GM12891 (cell line): ENCODE results near the gene LUZP2.

Experiments used
- DNase-seq: peaks from one replicate; pipeline ENCODE4 v3.0.0; 2011; ENCODE audit warnings: low spot score; ENCODE audit not compliant: insufficient read length
- FAIRE-seq: peaks from 2 replicates; lab custom pipeline; 2011; peaks lifted over from hg19 to GRCh38; lab: Jason Lieb, UNC
- PAX5 ChIP-seq: IDR thresholded peaks from 2 replicates; pipeline ENCODE4 v1.6.1; 2011; ENCODE audit warnings: low read length, moderate library complexity, mild to moderate bottlenecking; ENCODE audit not compliant: insufficient read depth, severe bottlenecking
- POLR2A ChIP-seq: IDR thresholded peaks from 2 replicates; pipeline ENCODE4 v1.6.1; 2011; ENCODE audit warnings: low read depth, low read length, control low read depth
- POLR2AphosphoS5 ChIP-seq: IDR thresholded peaks from 2 replicates; pipeline ENCODE4 v1.6.1; 2011; ENCODE audit warnings: low read depth, low read length, control low read depth
- POU2F2 ChIP-seq: IDR thresholded peaks from 2 replicates; pipeline ENCODE4 v1.6.1; 2011; ENCODE audit warnings: low read depth, mild to moderate bottlenecking, control low read depth, low read length, moderate library complexity
- SPI1 ChIP-seq: IDR thresholded peaks from 2 replicates; pipeline ENCODE4 v1.6.1; 2011; ENCODE audit warnings: low read depth, low read length, control low read depth
- TAF1 ChIP-seq: IDR thresholded peaks from 2 replicates; pipeline ENCODE4 v1.6.1; 2011; ENCODE audit warnings: low read depth, low read length, control low read depth

Gene LUZP2

DNA sequence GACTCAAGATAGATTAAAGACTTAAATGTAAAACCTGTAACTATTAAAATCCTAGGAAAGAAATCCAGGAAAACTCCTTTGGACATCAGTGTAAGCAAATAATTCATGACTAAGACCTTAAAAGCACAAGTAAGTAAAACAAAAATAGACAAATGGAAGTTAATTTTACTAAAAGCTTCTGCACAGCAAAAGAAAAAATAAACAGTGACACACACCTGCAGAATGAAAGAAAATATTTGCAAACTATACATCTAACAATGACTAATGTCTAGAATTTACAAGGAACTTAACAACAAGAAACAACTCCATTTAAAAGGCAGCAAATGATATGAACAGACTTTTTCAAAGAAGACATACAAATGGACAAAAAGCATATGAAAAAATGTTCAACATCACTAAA is 359.1 kb downstream of the LUZP2 start:
- DNase-seq (no peak), FAIRE-seq (no peak)
- no peak for TF ChIP-seq PAX5
- TF ChIP-seq TAF1: no peak
- no peak for TF ChIP-seq POU2F2
- TF ChIP-seq POLR2AphosphoS5: no peak
- TF ChIP-seq POLR2A: no peak
- no peak for TF ChIP-seq SPI1

GRCh38 chr11:24859801-24860300 is 363.0 kb downstream of the LUZP2 start:
- no peak for DNase-seq
- FAIRE-seq: no peak
- TF ChIP-seq POU2F2 (no peak), POLR2AphosphoS5 (no peak), PAX5 (no peak), POLR2A (no peak), TAF1 (no peak), SPI1 (no peak)

DNA sequence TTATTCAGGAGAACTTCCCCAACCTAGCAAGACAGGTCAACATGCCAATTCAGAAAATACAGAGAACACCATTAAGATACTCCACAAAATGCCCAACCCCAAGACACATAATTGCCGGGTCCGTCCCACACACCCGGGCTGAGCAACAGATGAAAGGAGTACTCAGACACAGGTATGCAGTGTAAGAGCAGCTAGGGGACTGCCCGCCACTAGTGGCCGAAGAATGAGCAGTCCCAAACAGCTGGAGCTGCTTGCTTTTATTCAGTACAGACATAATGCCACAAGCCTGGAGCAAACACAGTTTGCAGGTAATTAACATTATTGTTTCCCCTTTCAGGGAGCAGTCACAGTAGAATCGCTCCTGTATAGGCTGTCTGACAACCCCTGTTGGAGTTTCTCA is 364.6 kb downstream of the LUZP2 start:
- DNase-seq: no peak
- FAIRE-seq: no peak
- TF ChIP-seq POLR2A (no peak), PAX5 (no peak), SPI1 (no peak), POU2F2 (no peak), TAF1 (no peak), POLR2AphosphoS5 (no peak)

- no peak for FAIRE-seq
- DNase-seq: no peak
- TF ChIP-seq POLR2AphosphoS5: no peak
- TF ChIP-seq POU2F2: no peak
- TF ChIP-seq POLR2A: no peak
- TF ChIP-seq TAF1: no peak
- TF ChIP-seq SPI1: no peak
- no peak for TF ChIP-seq PAX5
These were observed 369.9 kb downstream of the LUZP2 start for GRCh38 chr11:24866743-24867142.

DNA sequence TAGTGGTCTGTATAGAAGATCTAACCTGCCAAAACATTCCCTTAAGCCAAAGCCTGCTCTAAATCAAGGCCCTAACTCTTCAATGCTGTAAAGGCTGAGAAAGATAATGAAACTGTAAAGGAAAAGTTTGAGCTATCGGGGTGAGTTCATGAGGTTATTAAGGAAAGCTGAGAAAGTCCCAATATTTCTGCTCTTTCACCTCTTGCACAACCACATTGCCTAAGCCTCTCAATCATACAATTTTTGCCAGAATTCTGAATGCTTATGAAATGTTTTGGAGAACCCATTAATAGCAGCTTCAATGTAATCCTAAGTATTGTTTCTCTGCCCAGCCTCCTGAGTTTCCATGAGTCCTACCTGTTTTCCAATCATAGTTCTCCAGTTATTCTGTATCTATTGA is 373.2 kb downstream of the LUZP2 start:
- TF ChIP-seq SPI1 (no peak), POLR2A (no peak), PAX5 (no peak), POU2F2 (no peak), TAF1 (no peak), POLR2AphosphoS5 (no peak)
- FAIRE-seq (no peak), DNase-seq (no peak)

DNA sequence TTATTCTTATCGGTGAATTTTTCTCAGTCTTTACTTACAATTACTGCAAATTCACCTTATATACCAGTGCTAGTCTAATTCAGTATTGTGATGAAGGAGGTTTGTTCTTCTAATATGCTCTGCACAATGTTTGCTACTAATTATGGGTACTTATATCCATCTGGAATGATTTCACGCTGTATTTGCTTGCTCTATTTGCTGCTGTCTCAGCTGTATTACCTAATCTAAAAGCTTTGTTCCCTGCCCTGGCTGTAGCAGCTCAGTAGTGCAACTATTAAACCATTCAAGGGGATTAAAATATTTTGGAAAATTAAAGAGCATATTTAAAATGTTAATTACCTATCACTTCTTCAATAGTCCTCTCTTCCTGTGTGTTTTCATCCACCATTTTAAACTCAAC is 375.3 kb downstream of the LUZP2 start:
- DNase-seq: no peak
- FAIRE-seq: no peak

GRCh38 chr11:24872651-24873311 is 375.9 kb downstream of the LUZP2 start:
- no peak for TF ChIP-seq POU2F2
- no peak for TF ChIP-seq TAF1
- no peak for TF ChIP-seq POLR2AphosphoS5
- no peak for TF ChIP-seq PAX5
- TF ChIP-seq SPI1: no peak
- no peak for TF ChIP-seq POLR2A
- no peak for FAIRE-seq
- no peak for DNase-seq

More for the DNA sequence above, 375.3 kb downstream of the LUZP2 start:
- no peak for TF ChIP-seq POLR2A
- no peak for TF ChIP-seq POLR2AphosphoS5
- no peak for TF ChIP-seq POU2F2
- TF ChIP-seq SPI1: no peak
- no peak for TF ChIP-seq PAX5
- TF ChIP-seq TAF1: no peak

DNA sequence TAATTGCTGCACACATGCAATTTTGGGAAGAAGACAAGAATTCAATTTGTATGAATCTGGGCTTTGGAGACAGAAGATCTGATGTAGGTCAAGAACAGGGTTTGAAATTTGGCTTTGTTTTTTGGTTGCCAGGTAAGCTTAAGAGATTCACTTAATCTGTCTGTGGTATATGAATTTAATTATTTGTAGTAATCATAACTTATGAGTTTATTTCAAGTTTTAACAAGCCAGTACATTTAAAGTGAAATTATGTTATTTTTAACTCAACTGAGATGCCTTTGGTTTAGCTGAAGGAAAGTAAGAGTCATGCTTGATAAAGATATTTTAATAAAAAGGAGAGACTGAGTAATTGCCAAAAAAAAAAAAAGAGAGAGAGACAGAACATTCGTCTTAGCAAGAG is 384.1 kb downstream of the LUZP2 start:
- TF ChIP-seq PAX5: no peak
- TF ChIP-seq TAF1: no peak
- no peak for TF ChIP-seq POLR2AphosphoS5
- TF ChIP-seq POLR2A: no peak
- TF ChIP-seq SPI1: no peak
- no peak for TF ChIP-seq POU2F2
- no peak for FAIRE-seq
- no peak for DNase-seq

GRCh38 chr11:24885580-24886173 is 388.8 kb downstream of the LUZP2 start:
- DNase-seq: no peak
- TF ChIP-seq SPI1 (no peak), POU2F2 (no peak), TAF1 (no peak), POLR2AphosphoS5 (no peak), PAX5 (no peak), POLR2A (no peak)
- FAIRE-seq: no peak
